Hematopoietic multipotent progenitor cell treated with erythropoietin and hydrocortisone succinate and interleukin-3 and kit ligand, for 15 days (in vitro differentiated cells): ENCODE results near the gene TCF7L1.
"Not testable (repeated sequence)": the region's sequence is repeated elsewhere in the genome, so short reads cannot be mapped to it uniquely, and the experiment has no call there.

ENCODE experiments used
- DNase-seq: peaks from one replicate; pipeline ENCODE4 v3.0.0-alpha.2; 2015; ENCODE audit warnings: low spot score

TCF7L1 gene

DNA sequence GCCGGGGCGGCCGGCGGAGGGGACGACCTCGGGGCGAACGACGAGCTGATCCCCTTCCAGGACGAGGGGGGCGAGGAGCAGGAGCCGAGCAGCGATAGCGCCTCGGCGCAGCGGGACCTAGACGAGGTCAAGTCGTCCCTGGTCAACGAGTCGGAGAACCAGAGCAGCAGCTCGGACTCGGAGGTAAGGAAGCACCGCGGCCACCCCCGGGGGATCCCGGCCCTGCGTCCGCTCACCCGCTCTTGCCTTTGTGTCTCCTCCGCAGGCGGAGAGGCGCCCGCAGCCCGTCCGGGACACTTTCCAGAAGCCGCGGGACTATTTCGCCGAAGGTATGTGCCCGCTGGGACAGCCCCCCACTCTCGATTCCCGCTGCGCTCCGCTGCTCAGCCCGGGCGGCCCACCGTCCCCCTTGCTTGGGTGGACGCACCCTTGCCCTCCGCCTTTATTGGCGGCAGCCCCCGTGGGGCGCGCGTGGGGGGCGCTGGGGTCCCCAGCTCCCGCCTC, 611 bp downstream of the TCF7L1 start:
- DNase-seq: no peak

- no peak for DNase-seq
Observed at GRCh38 chr2:85134255-85134895, 1.2 kb downstream of the TCF7L1 start.

DNA sequence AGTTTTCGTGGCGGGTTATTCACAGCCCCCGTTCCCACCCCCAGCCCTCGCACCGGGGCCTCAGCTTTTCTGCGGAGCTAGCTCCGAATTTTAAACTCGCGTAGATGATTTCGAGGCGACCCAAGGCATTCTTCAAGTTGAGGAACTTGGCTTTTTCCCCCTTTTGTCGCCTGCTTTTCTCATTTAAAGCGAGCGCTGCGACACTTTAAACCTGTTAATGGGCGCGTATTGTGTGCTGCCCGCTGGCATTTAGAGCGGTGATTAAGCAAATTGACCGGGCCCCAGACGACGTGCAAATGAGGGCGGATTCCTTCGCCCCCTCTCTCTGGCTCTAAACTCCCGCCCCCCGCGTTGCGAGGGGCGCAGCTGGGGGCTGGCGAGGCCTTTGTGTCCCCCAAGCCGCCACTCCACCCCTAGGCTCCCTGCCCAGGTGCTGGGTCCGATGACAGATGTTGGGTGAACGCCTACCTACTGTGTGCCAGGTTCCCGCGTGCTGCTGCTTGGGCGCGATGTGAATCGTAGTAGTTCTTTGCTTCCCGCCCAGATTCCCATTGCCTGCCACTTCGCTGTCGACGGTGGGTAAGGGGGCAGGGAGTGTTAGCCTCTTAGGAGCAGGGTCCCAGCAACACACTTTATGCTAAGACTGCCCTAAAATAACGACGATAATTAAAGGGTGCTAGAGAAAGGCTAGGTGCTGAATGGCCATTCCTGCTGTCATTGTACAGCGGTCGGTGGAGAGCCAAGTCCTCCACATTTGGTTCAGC, 1.9 kb downstream of the TCF7L1 start:
- no peak for DNase-seq

DNA sequence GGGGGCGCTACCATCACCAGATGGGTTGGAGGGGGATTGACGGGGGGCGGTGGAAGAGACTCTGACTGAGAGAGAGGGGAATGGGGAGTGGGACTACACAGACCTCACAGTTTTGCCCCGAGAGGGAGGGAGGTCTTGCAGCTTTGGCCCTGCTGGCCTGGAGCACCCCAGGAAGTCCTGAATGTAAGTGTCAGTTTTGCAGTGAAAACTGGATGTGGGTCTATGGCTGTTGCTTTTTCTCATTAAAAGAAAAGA, 2.4 kb downstream of the TCF7L1 start:
- DNase-seq: no peak

- DNase-seq: no peak
Observed at GRCh38 chr2:85137156-85137555, 4.0 kb downstream of the TCF7L1 start.

DNA sequence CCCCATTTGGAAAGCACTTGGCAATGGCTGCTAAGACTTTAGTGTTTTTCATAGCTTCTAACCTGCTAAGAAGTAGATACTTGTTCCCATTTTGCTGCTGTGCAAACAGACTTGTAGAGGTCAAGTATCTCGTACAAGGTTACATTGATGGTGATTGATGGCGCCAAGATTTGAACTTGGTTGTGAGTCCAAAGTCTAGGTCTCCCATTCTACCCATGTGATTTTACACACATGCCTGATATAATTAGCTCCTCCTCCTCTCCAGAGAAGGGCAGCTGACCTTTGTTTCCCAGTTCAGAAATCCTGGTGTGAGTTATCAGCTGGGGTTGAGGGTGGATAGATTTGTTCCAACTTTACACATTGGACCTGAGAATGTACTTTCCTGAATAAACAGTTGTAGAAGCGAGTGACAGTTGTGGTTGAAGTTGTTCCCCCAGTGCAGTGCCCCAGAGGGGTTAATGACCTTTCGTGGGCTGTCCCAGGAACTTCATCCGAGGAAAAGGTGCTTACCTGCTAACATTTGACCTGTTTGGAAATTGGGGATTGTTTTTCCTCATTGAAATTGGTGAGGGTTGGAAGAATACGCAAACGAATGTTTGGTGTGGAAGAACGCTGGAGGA, 10.4 kb downstream of the TCF7L1 start:
- no peak for DNase-seq

GRCh38 chr2:85145116-85145820, 12.1 kb downstream of the TCF7L1 start:
- no peak for DNase-seq

DNA sequence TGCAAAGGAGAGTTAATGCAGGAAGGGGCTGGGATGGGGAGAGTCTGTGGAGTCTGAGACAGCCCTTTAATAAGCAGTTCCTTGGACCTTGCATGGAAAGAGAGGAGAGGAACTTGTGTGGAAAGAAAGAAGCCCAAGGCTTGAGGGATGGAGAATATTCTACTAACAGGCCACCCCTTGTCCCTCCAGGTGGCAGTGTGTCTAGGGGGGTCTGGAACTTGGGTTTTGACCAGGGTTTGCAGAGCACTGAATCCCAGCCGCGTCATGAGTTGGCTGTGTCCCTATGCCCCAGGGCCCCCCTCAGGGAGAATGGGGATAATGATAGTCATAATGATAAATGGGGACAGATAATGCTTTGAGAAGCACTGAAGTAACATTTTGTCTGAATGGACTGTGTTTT, 15.0 kb downstream of the TCF7L1 start:
- DNase-seq: no peak

DNA sequence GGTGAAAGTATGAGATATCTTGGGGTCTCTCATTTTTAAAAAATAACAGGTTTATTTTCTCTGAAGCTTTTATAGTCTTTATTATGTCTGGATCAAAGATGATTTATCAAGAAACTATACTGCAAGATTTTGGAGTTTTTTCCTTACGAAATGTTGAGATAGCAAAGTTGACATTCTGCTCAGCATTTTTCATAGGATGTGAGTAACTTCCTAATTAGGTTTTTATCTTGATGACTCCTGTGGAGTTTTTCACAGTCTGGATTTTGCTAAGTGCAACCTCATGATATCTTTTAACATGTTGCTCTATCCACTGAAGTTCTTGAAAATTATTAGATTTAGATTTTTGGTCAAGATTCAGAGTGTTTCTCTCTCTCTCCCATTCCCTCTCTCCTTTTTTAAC, 17.8 kb downstream of the TCF7L1 start:
- DNase-seq: no peak

DNA sequence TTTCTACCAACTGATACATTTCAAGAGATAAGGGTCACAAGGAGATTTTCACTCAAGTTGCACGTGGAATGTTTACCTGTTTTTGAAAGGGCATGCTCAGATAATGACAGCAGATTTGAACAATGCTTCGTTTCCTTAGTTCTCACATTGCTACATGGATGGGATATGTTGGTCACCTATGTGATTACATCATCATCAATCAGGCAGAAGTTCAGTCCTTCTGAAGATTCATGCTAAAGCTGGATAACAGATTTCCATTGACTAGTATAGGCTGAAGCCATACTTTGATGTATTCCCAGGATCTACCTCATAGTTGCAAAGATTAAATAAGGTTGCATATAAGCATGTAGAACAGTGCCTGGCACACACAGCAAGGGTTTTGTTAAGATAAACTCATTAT, 19.7 kb downstream of the TCF7L1 start:
- no peak for DNase-seq

DNA sequence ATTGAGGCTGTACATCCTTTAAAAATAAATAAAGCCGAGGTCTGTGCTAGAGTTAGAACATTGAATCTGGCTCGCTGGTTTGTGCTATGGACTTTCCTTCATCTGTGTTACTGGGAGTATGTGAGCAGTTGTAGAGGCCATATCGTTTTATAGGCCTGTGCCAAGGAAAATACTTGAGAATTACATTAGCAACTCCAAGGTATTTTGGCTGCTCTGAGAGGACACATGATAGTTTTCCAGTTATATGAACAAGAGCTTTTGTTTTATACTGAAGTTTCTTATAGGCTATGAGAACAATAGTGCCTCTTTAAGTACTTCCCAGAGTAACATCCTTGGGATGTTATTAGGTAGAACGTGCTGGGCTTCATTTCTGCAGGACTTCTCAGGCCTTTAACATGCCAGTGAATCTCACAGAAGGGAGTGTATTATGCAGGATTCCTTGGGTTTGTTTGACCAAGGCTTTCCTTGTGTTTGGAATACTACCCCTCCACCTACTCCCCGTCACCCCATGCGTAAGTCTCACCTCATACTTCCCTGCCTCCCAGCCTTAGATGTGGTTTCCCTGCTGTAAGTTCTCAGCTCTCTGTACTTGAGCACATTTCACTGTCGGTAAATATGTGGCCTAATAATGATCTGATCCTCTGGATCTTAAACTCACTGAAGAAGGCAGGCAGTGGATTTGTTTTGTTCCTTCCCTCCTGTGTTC, 21.0 kb downstream of the TCF7L1 start:
- no peak for DNase-seq

DNA sequence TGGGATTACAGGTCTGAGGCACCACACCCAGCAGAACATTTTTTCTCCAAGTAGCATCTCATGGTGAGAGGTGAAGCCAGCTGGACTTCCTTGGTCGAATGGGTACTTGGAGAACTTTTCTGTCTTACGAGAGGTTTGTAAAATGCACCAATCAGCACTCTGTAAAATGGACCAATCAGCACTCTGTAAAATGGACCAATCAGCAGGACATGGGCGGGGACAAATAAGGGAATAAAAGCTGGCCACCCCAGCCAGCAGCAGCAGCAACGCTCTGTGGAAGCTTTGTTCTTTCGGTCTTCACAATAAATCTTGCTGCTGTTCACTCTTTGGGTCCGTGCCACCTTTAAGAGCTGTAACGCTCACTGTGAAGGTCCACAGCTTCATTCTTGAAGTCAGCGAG, 21.9 kb downstream of the TCF7L1 start:
- DNase-seq: not testable (repeated sequence)

GRCh38 chr2:85156153-85156552, 23.0 kb downstream of the TCF7L1 start:
- no peak for DNase-seq

- no peak for DNase-seq
Observed at GRCh38 chr2:85156619-85157018, 23.4 kb downstream of the TCF7L1 start.

GRCh38 chr2:85157345-85157744, 24.2 kb downstream of the TCF7L1 start:
- DNase-seq: no peak

- DNase-seq: no peak
Observed at GRCh38 chr2:85158559-85159273, 25.5 kb downstream of the TCF7L1 start.

DNA sequence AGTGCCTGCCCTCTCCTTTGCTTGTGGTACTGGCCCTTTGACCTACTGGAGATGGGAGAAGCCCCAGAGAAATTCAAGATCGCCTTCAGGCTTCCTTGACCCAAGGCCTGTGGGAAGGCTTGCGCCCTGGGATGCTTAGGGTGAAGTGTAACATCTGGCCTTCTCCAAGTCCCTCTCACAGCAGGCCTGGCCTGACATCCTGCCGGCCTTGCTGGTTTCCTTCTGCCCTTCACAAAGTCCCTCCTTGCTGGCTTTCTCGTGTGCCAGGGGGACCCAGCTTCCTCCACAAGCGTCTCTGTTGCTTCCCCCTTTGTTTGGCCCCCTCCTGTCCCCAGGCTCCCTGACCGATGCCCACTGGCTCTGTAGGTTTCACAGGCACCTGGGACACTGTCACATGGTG, 26.4 kb downstream of the TCF7L1 start:
- no peak for DNase-seq

DNA sequence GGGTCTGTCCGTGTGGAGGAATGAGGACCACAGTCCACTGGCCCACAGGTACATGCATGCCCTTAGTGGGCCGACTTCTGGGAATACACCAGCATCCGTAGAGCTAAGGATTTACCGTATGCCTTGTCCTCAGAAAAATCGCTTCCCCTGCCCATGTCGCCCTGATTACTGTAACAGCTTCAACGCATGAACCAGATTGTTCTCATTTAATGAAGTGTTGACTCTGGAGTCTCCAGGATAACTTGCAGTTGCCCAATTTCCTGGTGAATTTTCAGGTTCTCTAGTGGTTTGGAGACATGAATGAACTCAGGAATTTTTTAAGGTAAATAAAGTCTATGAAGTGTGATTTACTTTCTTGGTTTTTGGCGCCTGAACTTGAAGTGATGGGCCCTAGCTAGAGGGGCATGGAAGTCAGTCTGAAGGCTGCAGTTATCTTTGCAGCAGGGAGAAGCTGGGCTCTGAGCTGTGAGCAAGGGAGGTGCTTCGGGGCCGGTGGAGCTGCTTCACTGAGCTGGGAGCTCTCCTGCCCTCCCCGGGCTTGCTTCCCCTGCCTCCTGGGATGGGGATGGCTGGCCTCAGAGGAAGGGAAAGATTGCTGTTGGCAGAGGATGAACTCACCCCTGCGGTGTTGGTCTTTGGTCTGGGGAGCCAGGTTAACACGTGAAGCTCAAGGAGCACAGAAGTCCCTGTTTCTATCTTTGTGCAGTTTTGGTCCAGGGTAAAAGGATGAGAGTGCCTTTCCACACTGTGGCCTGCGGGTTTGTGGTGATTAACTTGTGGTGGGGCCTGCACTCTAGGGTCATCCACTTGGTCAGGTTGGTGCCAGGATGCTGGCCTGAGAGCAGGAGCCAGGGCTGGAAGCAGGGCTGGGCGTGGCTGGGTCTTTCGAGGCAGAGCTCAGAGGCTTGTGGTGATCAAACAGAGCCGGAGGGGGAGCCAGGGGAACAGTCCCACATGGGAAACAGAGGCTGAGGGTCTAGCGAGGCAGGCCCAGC, 28.1 kb downstream of the TCF7L1 start:
- DNase-seq: no peak

- no peak for DNase-seq
Observed at GRCh38 chr2:85162746-85163301, 29.6 kb downstream of the TCF7L1 start.

- DNase-seq: no peak
Observed at GRCh38 chr2:85163675-85164074, 30.5 kb downstream of the TCF7L1 start.
